ENCODE measurements around the gene HSPA12B. TPM values are rescaled to one million over a fixed set of nuclear protein-coding genes. Genes with fewer than 3 reads are reported as not detected.
A peak's percentile ranks its signal among the peaks of the same experiment; 100 is the strongest.

Gene HSPA12B
- total RNA-seq, 2 donors from 2014 or later = 1.5 to 1.7 TPM

DNA sequence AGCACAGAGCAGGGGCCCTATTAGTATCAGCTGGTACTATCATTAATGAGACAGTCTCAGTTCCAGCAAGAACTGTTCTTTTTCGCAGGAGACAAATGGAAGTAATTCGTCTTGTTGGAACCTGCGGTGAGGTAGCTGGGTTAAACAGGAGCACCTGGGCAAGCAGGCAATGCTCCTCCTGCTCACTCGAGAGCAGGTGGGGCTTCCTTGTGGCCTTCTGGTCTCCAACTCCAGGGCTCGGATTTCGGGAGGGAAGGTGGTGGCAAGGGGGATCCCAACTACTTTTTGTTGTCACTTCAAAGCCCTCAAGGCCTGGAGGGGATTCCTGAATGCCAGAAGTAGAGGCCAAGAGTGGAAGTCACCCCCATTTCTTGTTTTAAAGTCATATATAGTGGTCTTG, 50.1 kb downstream of the HSPA12B start:
- no peak for DNase-seq
- Histone ChIP-seq H3K4me1 (peaks cover 19% of the 10 kb centered on the region), H3K4me3 (no peak overlapping the region), H3K27me3 (no peaks in the 10 kb centered on the region), H3K27ac (no peak overlapping the region), H3K9me3 (no peaks in the 10 kb centered on the region), H3K36me3 (no peaks in the 10 kb centered on the region), H3K9ac (ENCODE audit: low read depth in 2 of 2, low read length in 2 of 2) (no peak overlapping the region)
- TF ChIP-seq, protein P1, sequence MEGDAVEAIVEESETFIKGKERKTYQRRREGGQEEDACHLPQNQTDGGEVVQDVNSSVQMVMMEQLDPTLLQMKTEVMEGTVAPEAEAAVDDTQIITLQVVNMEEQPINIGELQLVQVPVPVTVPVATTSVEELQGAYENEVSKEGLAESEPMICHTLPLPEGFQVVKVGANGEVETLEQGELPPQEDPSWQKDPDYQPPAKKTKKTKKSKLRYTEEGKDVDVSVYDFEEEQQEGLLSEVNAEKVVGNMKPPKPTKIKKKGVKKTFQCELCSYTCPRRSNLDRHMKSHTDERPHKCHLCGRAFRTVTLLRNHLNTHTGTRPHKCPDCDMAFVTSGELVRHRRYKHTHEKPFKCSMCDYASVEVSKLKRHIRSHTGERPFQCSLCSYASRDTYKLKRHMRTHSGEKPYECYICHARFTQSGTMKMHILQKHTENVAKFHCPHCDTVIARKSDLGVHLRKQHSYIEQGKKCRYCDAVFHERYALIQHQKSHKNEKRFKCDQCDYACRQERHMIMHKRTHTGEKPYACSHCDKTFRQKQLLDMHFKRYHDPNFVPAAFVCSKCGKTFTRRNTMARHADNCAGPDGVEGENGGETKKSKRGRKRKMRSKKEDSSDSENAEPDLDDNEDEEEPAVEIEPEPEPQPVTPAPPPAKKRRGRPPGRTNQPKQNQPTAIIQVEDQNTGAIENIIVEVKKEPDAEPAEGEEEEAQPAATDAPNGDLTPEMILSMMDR (IDR thresholded peaks at IDR 0.05) = no peak
- intact Hi-C loops (cut with DNase I) = no loop called here

DNA sequence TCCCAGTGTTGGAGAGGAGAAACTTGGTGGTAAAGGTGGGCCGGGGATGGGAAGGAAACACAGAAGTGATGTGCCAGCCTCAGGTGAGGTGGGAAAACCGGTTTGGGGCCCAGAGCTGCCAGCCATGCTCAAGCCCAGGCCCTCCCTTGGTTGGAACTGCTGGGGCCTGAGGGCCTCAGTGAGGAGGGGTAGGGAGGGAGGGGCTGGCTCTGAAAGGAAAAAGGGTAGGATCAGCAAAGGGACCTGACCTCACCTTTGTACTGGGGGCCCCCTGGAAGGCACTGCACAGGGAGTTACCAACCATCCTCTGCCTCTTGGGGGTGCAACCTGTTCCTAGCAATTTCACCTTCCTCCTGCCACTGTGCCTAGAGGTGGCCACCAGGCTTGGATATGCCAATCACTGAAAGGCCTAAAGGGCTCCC, 50.6 kb downstream of the HSPA12B start:
- DNase-seq = no peak
- H3K9ac ChIP-seq (ENCODE audit: low read depth in 2 of 2, low read length in 2 of 2) = no peak overlapping the region
- TF ChIP-seq, protein P1 (IDR thresholded peaks at IDR 0.05) = no peak
- H3K36me3 ChIP-seq = no peaks in the 10 kb centered on the region
- peaks cover 20% of the 10 kb centered on the region for H3K4me1 ChIP-seq
- no peaks in the 10 kb centered on the region for H3K27me3 ChIP-seq
- intact Hi-C loops (cut with DNase I) = no loop called here
- no peak overlapping the region for H3K4me3 ChIP-seq
- H3K27ac ChIP-seq = no peak overlapping the region
- no peaks in the 10 kb centered on the region for H3K9me3 ChIP-seq

DNA sequence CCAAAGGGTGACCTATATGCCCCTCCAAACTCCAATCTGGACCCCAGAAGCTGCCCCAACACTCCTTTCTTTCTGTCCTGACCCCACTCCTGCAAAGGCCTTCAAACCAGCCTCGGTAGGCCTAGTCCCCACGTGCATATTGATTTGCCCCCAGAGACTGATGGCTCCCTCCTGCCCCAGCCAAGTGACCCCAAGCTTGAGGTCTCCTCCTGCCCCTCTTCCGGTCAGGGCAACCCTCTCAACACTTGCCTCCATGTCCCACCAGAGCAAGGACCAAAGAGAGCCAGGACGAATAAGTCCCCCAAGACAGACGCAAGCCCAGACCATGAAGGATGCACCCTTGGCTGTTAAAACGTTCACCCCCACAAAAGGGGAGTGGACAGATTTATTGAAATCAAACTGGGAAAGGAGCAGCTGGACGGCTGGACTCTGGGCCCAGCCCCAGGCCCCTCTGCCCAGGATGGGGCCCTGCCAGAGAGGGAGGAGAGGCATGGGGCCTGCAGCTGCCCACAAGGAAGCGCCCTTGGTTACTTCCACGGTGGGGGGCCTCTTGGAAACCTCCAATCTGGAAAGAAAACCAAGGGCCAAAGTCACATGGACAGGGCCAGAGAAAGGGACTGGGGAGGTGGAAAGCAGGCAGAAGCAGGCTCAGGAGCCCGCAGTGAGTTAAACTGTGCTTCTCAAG, 51.2 kb downstream of the HSPA12B start:
- H3K36me3 ChIP-seq = no peaks in the 10 kb centered on the region
- DNase-seq = no peak
- no peak overlapping the region for H3K4me3 ChIP-seq
- no peaks in the 10 kb centered on the region for H3K27me3 ChIP-seq
- intact Hi-C loops (cut with DNase I) = no loop called here
- peak overlapping the region in 1 of 2 donors; percentile 5 for H3K9ac ChIP-seq (ENCODE audit: low read depth in 2 of 2, low read length in 2 of 2)
- H3K4me1 ChIP-seq = peaks cover 20% of the 10 kb centered on the region
- no peak overlapping the region for H3K27ac ChIP-seq
- H3K9me3 ChIP-seq = no peaks in the 10 kb centered on the region
- TF ChIP-seq, protein P1 (IDR thresholded peaks at IDR 0.05) = no peak

DNA sequence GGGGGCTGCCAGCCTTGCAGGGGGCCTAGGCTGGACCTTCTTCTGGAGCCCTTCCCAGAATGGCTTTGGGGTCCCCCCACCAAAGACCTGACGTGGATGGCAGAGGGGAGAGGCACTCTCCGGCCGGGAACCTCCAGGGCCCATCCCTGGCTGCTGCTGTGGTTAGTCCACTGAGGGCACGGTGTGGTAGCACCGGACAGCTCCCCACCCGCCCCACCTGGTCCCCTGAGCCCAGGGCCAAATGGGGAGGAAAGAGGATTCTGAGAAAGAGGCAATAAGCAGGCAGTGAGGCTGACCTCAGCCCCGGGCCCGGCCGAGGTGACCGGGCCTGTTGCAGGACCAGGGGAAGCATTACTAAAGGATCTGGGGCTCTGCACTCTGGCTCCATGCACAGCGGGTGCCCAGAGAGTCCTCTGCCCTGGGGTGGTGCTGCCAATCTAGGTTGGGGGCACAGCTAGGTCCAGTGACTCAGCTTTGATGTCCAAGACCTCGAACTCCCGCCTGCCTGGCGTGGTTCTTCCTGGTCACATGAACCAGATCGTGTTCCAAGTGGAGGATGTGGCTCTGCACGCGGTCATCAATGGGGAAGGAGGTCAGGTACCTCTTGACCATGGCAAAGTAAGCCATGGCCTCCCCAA, 51.9 kb downstream of the HSPA12B start:
- TF ChIP-seq, protein P1 (IDR thresholded peaks at IDR 0.05) = no peak
- Histone ChIP-seq H3K4me3 (no peak overlapping the region), H3K9ac (ENCODE audit: low read depth in 2 of 2, low read length in 2 of 2) (peak overlapping the region; percentile 51 to 83), H3K27ac (no peak overlapping the region), H3K9me3 (no peaks in the 10 kb centered on the region), H3K27me3 (no peaks in the 10 kb centered on the region), H3K4me1 (peaks cover 20% of the 10 kb centered on the region), H3K36me3 (no peaks in the 10 kb centered on the region)
- intact Hi-C loops (cut with DNase I) = no loop called here
- no peak for DNase-seq

DNA sequence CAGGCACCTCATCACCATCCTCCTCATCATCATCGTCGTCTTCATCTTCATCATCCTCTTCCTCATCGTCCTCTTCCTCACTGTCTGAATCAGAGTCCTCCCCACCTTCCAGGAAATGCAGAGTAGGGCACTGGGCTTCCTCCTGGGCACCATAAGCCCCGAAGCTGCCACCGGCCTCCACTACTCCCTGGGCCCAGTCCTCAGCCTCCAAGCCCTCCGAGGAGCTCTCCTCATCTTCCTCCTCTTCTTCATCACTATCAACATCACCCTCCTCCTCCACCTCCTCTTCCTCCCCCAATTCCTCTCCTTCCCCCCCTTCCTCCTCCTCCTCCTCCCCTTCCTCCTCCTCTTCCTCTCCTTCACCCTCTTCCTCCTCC, 52.4 kb downstream of the HSPA12B start:
- peak overlapping the region; percentile 51 to 83 for H3K9ac ChIP-seq (ENCODE audit: low read depth in 2 of 2, low read length in 2 of 2)
- intact Hi-C loops (cut with DNase I) = loop anchor here (5.0 kb wide), 1 partner anchor 67 kb away; no protein-coding TSS in a partner anchor
- TF ChIP-seq, protein P1 (IDR thresholded peaks at IDR 0.05) = no peak
- H3K27me3 ChIP-seq = no peaks in the 10 kb centered on the region
- H3K9me3 ChIP-seq = no peaks in the 10 kb centered on the region
- peaks cover 20% of the 10 kb centered on the region for H3K4me1 ChIP-seq
- H3K4me3 ChIP-seq = peak overlapping the region; percentile 55
- H3K27ac ChIP-seq = no peak overlapping the region
- no peaks in the 10 kb centered on the region for H3K36me3 ChIP-seq
- DNase-seq = no peak
